SK-N-SH treated with all-trans-retinoic acid at 6 μM for 48 hours (cell line): ENCODE results near the gene OBSCN.

Experiments
- ATAC-seq: fragments of 200-7000 bp; cut with Tn5 transposase; 3 replicates; pipeline ENCODE4 v1.9.1; 2020; ENCODE audit warnings: mild to moderate bottlenecking, moderate library complexity
- ARNTL ChIP-seq: fragments of 450-650 bp; formaldehyde crosslinking; IDR thresholded peaks from 2 replicates; pipeline ENCODE4 v1.5.0; 2020; ENCODE audit warnings: low read depth, mild to moderate bottlenecking, moderate library complexity, borderline replicate concordance
- BACH2 ChIP-seq: fragments of 250-450 bp; sonication (Bioruptor Pico); IDR thresholded peaks from 2 replicates; pipeline ENCODE4 v1.9.0; 2021; ENCODE audit warnings: mild to moderate bottlenecking, borderline replicate concordance
- CSDC2 ChIP-seq: fragments of 250-450 bp; sonication (Bioruptor Pico); IDR thresholded peaks from 2 replicates; pipeline ENCODE4 v1.5.0; 2020; ENCODE audit warnings: mild to moderate bottlenecking, moderate library complexity
- CSRNP3 ChIP-seq: fragments of 250-450 bp; sonication (Bioruptor Pico); IDR thresholded peaks from 2 replicates; pipeline ENCODE4 v1.5.1; 2021; ENCODE audit warnings: mild to moderate bottlenecking, moderate library complexity
- ESRRG ChIP-seq: fragments of 250-450 bp; sonication (Bioruptor Pico); IDR thresholded peaks from 2 replicates; pipeline ENCODE4 v1.6.1; 2021; ENCODE audit warnings: mild to moderate bottlenecking
- GLIS3 ChIP-seq: fragments of 250-450 bp; sonication (Bioruptor Pico); IDR thresholded peaks from 2 replicates; pipeline ENCODE4 v1.5.0; 2020; ENCODE audit warnings: mild to moderate bottlenecking, moderate library complexity
- ISL1 ChIP-seq: fragments of 250-450 bp; sonication (Bioruptor Pico); IDR thresholded peaks from 2 replicates; pipeline ENCODE4 v2.1.2; 2022; ENCODE audit warnings: mild to moderate bottlenecking, moderate library complexity
- PATZ1 ChIP-seq: fragments of 250-450 bp; sonication (Bioruptor Pico); IDR thresholded peaks from 2 replicates; pipeline ENCODE4 v1.8.0; 2020; ENCODE audit warnings: mild to moderate bottlenecking, moderate library complexity, borderline replicate concordance
- POU6F1 ChIP-seq: fragments of 250-450 bp; sonication (Bioruptor Pico); IDR thresholded peaks from 2 replicates; pipeline ENCODE4 v1.8.0; 2021; ENCODE audit warnings: low read depth, mild to moderate bottlenecking, moderate library complexity, borderline replicate concordance
- RARB ChIP-seq: fragments of 250-450 bp; sonication (Bioruptor Pico); IDR thresholded peaks from 2 replicates; pipeline ENCODE4 v1.8.0; 2021; ENCODE audit warnings: mild to moderate bottlenecking, moderate library complexity
- SNAI2 ChIP-seq: fragments of 250-450 bp; sonication (Bioruptor Pico); IDR thresholded peaks from 2 replicates; pipeline ENCODE4 v1.5.0; 2020; ENCODE audit warnings: mild to moderate bottlenecking, moderate library complexity
- TCF4 ChIP-seq: fragments of 250-450 bp; sonication (Bioruptor Pico); IDR thresholded peaks from 2 replicates; pipeline ENCODE4 v1.8.0; 2021; ENCODE audit warnings: mild to moderate bottlenecking, moderate library complexity, borderline replicate concordance
- TOX ChIP-seq: fragments of 250-450 bp; sonication (Bioruptor Pico); IDR thresholded peaks from 2 replicates; pipeline ENCODE4 v1.8.0; 2021; ENCODE audit warnings: mild to moderate bottlenecking, moderate library complexity, borderline replicate concordance
- TSHZ2 ChIP-seq: fragments of 250-450 bp; sonication (Bioruptor Pico); IDR thresholded peaks from 2 replicates; pipeline ENCODE4 v1.5.0; 2020; ENCODE audit warnings: mild to moderate bottlenecking, moderate library complexity
- ZC3H10 ChIP-seq: fragments of 250-450 bp; sonication (Bioruptor Pico); IDR thresholded peaks from 2 replicates; pipeline ENCODE4 v1.5.1; 2021; ENCODE audit warnings: mild to moderate bottlenecking, moderate library complexity
- ZFP3 ChIP-seq: fragments of 250-450 bp; sonication (Bioruptor Pico); IDR thresholded peaks from 2 replicates; pipeline ENCODE4 v1.5.0; 2020; ENCODE audit warnings: mild to moderate bottlenecking, moderate library complexity
- ZFP30 ChIP-seq: fragments of 450-650 bp; formaldehyde crosslinking; IDR thresholded peaks from 2 replicates; pipeline ENCODE4 v1.5.0; 2022; ENCODE audit warnings: mild to moderate bottlenecking, moderate library complexity
- ZNF565 ChIP-seq: fragments of 450-650 bp; formaldehyde crosslinking; conservative IDR thresholded peaks from 2 replicates; pipeline ENCODE4 v1.5.0; 2020; ENCODE audit warnings: low read depth, mild to moderate bottlenecking, moderate library complexity
- ZNF70 ChIP-seq: fragments of 450-650 bp; formaldehyde crosslinking; IDR thresholded peaks from 2 replicates; pipeline ENCODE4 v1.5.0; 2020; ENCODE audit warnings: mild to moderate bottlenecking, moderate library complexity
- ZNF8 ChIP-seq: fragments of 450-650 bp; formaldehyde crosslinking; IDR thresholded peaks from 2 replicates; pipeline ENCODE4 v1.5.0; 2020; ENCODE audit warnings: mild to moderate bottlenecking, moderate library complexity
- TF ChIP-seq, protein P1 (sequence below): fragments of 250-450 bp; sonication (Bioruptor Pico); IDR thresholded peaks from 2 replicates; pipeline ENCODE4 v1.5.1; 2020; ENCODE audit warnings: low read depth, mild to moderate bottlenecking, moderate library complexity

The OBSCN gene

DNA sequence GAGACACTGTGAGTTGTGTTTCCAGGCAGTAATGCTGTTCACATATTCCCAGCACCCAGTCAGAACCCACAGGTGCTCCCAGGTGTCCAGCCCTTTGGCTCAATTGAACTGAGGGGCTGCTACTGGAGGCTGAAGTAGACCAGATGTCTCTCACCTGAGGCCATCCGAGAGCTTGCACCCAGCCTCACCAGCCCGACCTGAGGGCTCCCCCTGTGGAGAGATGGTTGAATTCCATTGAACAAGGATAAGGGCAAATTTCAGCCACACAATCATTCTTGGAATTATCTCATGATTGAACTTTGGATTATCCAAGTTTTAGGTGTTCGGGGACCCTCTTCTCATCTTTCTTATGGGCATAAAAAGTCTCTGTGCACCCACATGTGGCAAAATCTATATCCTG is 52.1 kb downstream of the OBSCN start:
- TF ChIP-seq TCF4 (CRISPR knock-in tag) (no peak), ESRRG (CRISPR knock-in tag) (no peak), ISL1 (CRISPR knock-in tag) (no peak), GLIS3 (CRISPR knock-in tag) (no peak), RARB (CRISPR knock-in tag) (no peak), ARNTL (CRISPR knock-in tag) (no peak), ZNF70 (CRISPR knock-in tag) (no peak), POU6F1 (no peak), CSRNP3 (CRISPR knock-in tag) (no peak), ZFP30 (CRISPR knock-in tag) (no peak), PATZ1 (CRISPR knock-in tag) (no peak), SNAI2 (CRISPR knock-in tag) (no peak), BACH2 (no peak), ZFP3 (CRISPR knock-in tag) (no peak)
- TF ChIP-seq, protein P1, sequence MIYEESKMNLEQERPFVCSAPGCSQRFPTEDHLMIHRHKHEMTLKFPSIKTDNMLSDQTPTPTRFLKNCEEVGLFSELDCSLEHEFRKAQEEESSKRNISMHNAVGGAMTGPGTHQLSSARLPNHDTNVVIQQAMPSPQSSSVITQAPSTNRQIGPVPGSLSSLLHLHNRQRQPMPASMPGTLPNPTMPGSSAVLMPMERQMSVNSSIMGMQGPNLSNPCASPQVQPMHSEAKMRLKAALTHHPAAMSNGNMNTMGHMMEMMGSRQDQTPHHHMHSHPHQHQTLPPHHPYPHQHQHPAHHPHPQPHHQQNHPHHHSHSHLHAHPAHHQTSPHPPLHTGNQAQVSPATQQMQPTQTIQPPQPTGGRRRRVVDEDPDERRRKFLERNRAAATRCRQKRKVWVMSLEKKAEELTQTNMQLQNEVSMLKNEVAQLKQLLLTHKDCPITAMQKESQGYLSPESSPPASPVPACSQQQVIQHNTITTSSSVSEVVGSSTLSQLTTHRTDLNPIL (CRISPR knock-in tag), result no peak
- ATAC-seq, result no peak

GRCh38 chr1:228261706-228262105 is 53.9 kb downstream of the OBSCN start:
- TF ChIP-seq ZFP30 (CRISPR knock-in tag) (no peak), CSRNP3 (CRISPR knock-in tag) (no peak), POU6F1 (no peak), GLIS3 (CRISPR knock-in tag) (no peak), TCF4 (CRISPR knock-in tag) (no peak), ZNF70 (CRISPR knock-in tag) (no peak), ZNF565 (CRISPR knock-in tag) (no peak), TOX (CRISPR knock-in tag) (no peak), BACH2 (no peak)

GRCh38 chr1:228262475-228262874 is 54.6 kb downstream of the OBSCN start:
- ATAC-seq, result no peak
- TF ChIP-seq ZNF70 (CRISPR knock-in tag), result no peak

More at GRCh38 chr1:228261706-228262105, 53.9 kb downstream of the OBSCN start:
- no peak for ATAC-seq

- ATAC-seq, result no peak
- TF ChIP-seq ZNF8 (CRISPR knock-in tag) (no peak), GLIS3 (CRISPR knock-in tag) (no peak), ZC3H10 (no peak), ZFP3 (CRISPR knock-in tag) (no peak), CSDC2 (no peak), TOX (CRISPR knock-in tag) (no peak), TSHZ2 (CRISPR knock-in tag) (no peak), ZFP30 (CRISPR knock-in tag) (no peak), ZNF70 (CRISPR knock-in tag) (no peak), TCF4 (CRISPR knock-in tag) (no peak)
- TF ChIP-seq, protein P1 (CRISPR knock-in tag), result no peak
These were observed 55.8 kb downstream of the OBSCN start for GRCh38 chr1:228263636-228264035.
